Measurements from ENCODE around the gene SORCS3.

GRCh38 chr10:105258036-105258673 lies 617.1 kb downstream of the SORCS3 start:
- TF ChIP-seq, protein P1, sequence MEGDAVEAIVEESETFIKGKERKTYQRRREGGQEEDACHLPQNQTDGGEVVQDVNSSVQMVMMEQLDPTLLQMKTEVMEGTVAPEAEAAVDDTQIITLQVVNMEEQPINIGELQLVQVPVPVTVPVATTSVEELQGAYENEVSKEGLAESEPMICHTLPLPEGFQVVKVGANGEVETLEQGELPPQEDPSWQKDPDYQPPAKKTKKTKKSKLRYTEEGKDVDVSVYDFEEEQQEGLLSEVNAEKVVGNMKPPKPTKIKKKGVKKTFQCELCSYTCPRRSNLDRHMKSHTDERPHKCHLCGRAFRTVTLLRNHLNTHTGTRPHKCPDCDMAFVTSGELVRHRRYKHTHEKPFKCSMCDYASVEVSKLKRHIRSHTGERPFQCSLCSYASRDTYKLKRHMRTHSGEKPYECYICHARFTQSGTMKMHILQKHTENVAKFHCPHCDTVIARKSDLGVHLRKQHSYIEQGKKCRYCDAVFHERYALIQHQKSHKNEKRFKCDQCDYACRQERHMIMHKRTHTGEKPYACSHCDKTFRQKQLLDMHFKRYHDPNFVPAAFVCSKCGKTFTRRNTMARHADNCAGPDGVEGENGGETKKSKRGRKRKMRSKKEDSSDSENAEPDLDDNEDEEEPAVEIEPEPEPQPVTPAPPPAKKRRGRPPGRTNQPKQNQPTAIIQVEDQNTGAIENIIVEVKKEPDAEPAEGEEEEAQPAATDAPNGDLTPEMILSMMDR (IDR thresholded peaks at IDR 0.05; ENCODE audit: low read depth, low read length, missing input control) = no peak
- TF ChIP-seq ATF3 (IDR thresholded peaks at IDR 0.05) (no peak), RAD21 (IDR thresholded peaks at IDR 0.05) (no peak), REST (IDR thresholded peaks at IDR 0.05) (no peak)
- TF ChIP-seq, protein P2, sequence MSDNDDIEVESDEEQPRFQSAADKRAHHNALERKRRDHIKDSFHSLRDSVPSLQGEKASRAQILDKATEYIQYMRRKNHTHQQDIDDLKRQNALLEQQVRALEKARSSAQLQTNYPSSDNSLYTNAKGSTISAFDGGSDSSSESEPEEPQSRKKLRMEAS (IDR thresholded peaks at IDR 0.05) = no peak
